DOHH2 (cell line): ENCODE data around the gene PIM1.

Experiments used
- CTCF ChIP-seq: fragments of 200-600 bp; sonication (generic); IDR thresholded peaks from one replicate; pipeline ENCODE4 v1.5.1; 2014; ENCODE audit warnings: antibody characterized with exemption, mild to moderate bottlenecking, low read depth, low read length; ENCODE audit not compliant: poor library complexity, severe bottlenecking
- EZH2phosphoT487 ChIP-seq: fragments of 200-600 bp; sonication (generic); IDR thresholded peaks from 2 replicates; pipeline ENCODE4 v1.6.1; 2017; ENCODE audit warnings: borderline replicate concordance, mild to moderate bottlenecking, antibody characterized with exemption, low read length, moderate library complexity, mixed read lengths

- TF ChIP-seq CTCF: no peak
- TF ChIP-seq EZH2phosphoT487: no peak
Measured at GRCh38 chr6:37182736-37183590, 13.0 kb downstream of the PIM1 start.
